Cardiac fibroblast (primary cell): Measurements from ENCODE around the gene RNF208.

ENCODE experiments used
- DNase-seq, 2 donors: peaks; one replicate each; pipeline versions ENCODE4 v3.0.0 to v3.0.0-alpha.2; 2010; ENCODE audit warnings: low read depth in 2 of 2
- H3K4me3 ChIP-seq, 2 donors: replicated peaks in 1 of 2; 1 replicate in 1 of 2; 2 replicates in 1 of 2; pipeline ENCODE4 v1.5.1; 2011; ENCODE audit warnings: low read depth in 2 of 2, low read length in 2 of 2, mild to moderate bottlenecking in 2 of 2, moderate library complexity in 1 of 2
- CTCF ChIP-seq: IDR thresholded peaks from one replicate; pipeline ENCODE4 v1.5.1; 2011; ENCODE audit warnings: low read depth, mild to moderate bottlenecking, low read length, inconsistent platforms

RNF208 gene

GRCh38 chr9:137232101-137232500 lies 10.1 kb upstream of the RNF208 start:
- no peak for TF ChIP-seq CTCF
- no peak overlapping the region for H3K4me3 ChIP-seq
- no peak for DNase-seq

GRCh38 chr9:137231372-137232039 lies 9.5 kb upstream of the RNF208 start:
- TF ChIP-seq CTCF: no peak
- no peak for DNase-seq
- no peak overlapping the region for H3K4me3 ChIP-seq

- no peak within 1 kb of the TSS for H3K4me3 ChIP-seq
- TF ChIP-seq CTCF: no peak
- no peak for DNase-seq
These were observed 8.8 kb upstream of the RNF208 start, which contains the start of gene SLC34A3 for GRCh38 chr9:137230705-137231371. Gene SLC34A3 (plus strand): TSS chr9:137230901. CDS start chr9:137231703, 802 bp downstream.

- DNase-seq: no peak
- no peak for TF ChIP-seq CTCF
- no peak overlapping the region for H3K4me3 ChIP-seq
These were observed 8.1 kb upstream of the RNF208 start for GRCh38 chr9:137229903-137230704.

GRCh38 chr9:137228968-137229896 lies 7.2 kb upstream of the RNF208 start:
- H3K4me3 ChIP-seq: no peak overlapping the region
- no peak for DNase-seq
- TF ChIP-seq CTCF: no peak

GRCh38 chr9:137228506-137228967 lies 6.5 kb upstream of the RNF208 start:
- no peak for DNase-seq
- H3K4me3 ChIP-seq: no peak overlapping the region
- no peak for TF ChIP-seq CTCF
